Naive B cell (primary cell): ENCODE measurements around the gene UNC13D. TPM values are rescaled to one million over a fixed set of nuclear protein-coding genes. Genes with fewer than 3 reads are reported as not detected.
"Not testable (repeated sequence)": the region's sequence is repeated elsewhere in the genome, so short reads cannot be mapped to it uniquely, and the experiment has no call there.

Experiments used
- ATAC-seq, 2 donors: fragments of 150-1000 bp; cut with Tn5 transposase; 2 replicates each; pipeline ENCODE4 v1.10.0; 2021; ENCODE audit warnings: low read depth in 2 of 2, mild to moderate bottlenecking in 2 of 2, moderate library complexity in 2 of 2
- DNase-seq: peaks from one replicate; pipeline ENCODE4 v3.0.0; 2022
- H3K27ac Mint-ChIP-seq, 6 donors: one replicate each; pipeline ENCODE4 v1.8.0; 2020 to 2022; ENCODE audit warnings: mild to moderate bottlenecking in 6 of 6, mixed read lengths in 6 of 6, moderate library complexity in 5 of 6, inconsistent platforms in 2 of 6
- H3K27me3 Mint-ChIP-seq, 3 donors: one replicate each; pipeline ENCODE4 v1.8.0; 2021 to 2022; ENCODE audit warnings: mixed read lengths in 3 of 3, mild to moderate bottlenecking in 1 of 3
- H3K36me3 Mint-ChIP-seq, 2 donors: one replicate each; pipeline ENCODE4 v1.8.0; 2020 to 2022; ENCODE audit warnings: mixed read lengths in 2 of 2, inconsistent platforms in 1 of 2, mild to moderate bottlenecking in 1 of 2
- H3K4me1 Mint-ChIP-seq, 3 donors: one replicate each; pipeline ENCODE4 v1.8.0; 2020 to 2022; ENCODE audit warnings: mixed read lengths in 3 of 3, inconsistent platforms in 1 of 3, mild to moderate bottlenecking in 1 of 3, moderate library complexity in 1 of 3
- H3K4me3 Mint-ChIP-seq, 8 donors: one replicate each; pipeline ENCODE4 v1.8.0; 2020 to 2022; ENCODE audit warnings: mild to moderate bottlenecking in 8 of 8, mixed read lengths in 8 of 8, moderate library complexity in 8 of 8, inconsistent platforms in 2 of 8
- H3K9me3 Mint-ChIP-seq, 7 donors: one replicate each; pipeline ENCODE4 v1.8.0; 2020 to 2022; ENCODE audit warnings: mixed read lengths in 7 of 7, mild to moderate bottlenecking in 5 of 7, inconsistent platforms in 2 of 7, moderate library complexity in 1 of 7
- polyA plus RNA-seq, 6 donors: library from polyadenylated mRNA; unstranded; fragments of 300-500 nt; fragmentation: Illumina TruSeq; gene quantifications; one replicate each; pipeline ENCODE4 v1.2.3, GENCODE V29; 2021; ENCODE audit warnings: low read depth in 6 of 6

The UNC13D gene
- polyA plus RNA-seq, 6 donors from 2014 or later, result 11.5 to 31.5 (median 20.5) TPM

GRCh38 chr17:75778861-75779249, 65.3 kb downstream of the UNC13D start:
- H3K27ac Mint-ChIP-seq, result peak overlapping the region; percentile 86 to 100 (median 94)
- peaks cover 0 to 6% (median 2%) of the 10 kb centered on the region in 7 donors for H3K9me3 Mint-ChIP-seq
- H3K27me3 Mint-ChIP-seq, result peaks cover 0 to 5% (median 0%) of the 10 kb centered on the region in 3 donors
- peaks cover 38 to 55% (median 53%) of the 10 kb centered on the region in 3 donors for H3K4me1 Mint-ChIP-seq
- no peak for DNase-seq
- peak; percentile 11 to 13 for ATAC-seq
- peak overlapping the region; percentile 93 to 99 (median 97) for H3K4me3 Mint-ChIP-seq
- H3K36me3 Mint-ChIP-seq, result peaks cover 19 to 20% of the 10 kb centered on the region in 2 donors

- ATAC-seq, H3K9me3 Mint-ChIP-seq, H3K27me3 Mint-ChIP-seq, DNase-seq: not testable (repeated sequence)
- H3K4me3 Mint-ChIP-seq, result peak overlapping the region; percentile 93 to 99 (median 97)
- H3K36me3 Mint-ChIP-seq, result peaks cover 19 to 20% of the 10 kb centered on the region in 2 donors
- H3K4me1 Mint-ChIP-seq, result peaks cover 38 to 50% (median 49%) of the 10 kb centered on the region in 3 donors
- H3K27ac Mint-ChIP-seq, result peak overlapping the region; percentile 86 to 100 (median 94)
Observed at GRCh38 chr17:75778066-75778860, 65.9 kb downstream of the UNC13D start.

GRCh38 chr17:75777296-75777922, 66.8 kb downstream of the UNC13D start:
- Mint-ChIP-seq H3K27me3 (peaks cover 0 to 5% (median 0%) of the 10 kb centered on the region in 3 donors), H3K27ac (peak overlapping the region in 5 of 6 donors; percentile 56 to 100 (median 93)), H3K4me3 (peak overlapping the region; percentile 60 to 99 (median 95)), H3K9me3 (peaks cover 0 to 6% (median 0%) of the 10 kb centered on the region in 7 donors), H3K36me3 (peaks cover 19 to 20% of the 10 kb centered on the region in 2 donors), H3K4me1 (peaks cover 32 to 44% (median 44%) of the 10 kb centered on the region in 3 donors)
- ATAC-seq (no peak), DNase-seq (no peak)

Other genes with a start within 250 kb of the UNC13D start
- gene SMIM5, start 211.0 kb downstream of the UNC13D start, polyA plus RNA-seq, result 1 to 10 TPM in 2 of 6 donors, under 1 TPM in 2, not detected in 2; 0.24 to 1.3 (median 1.1) TPM
- gene RECQL5, start 177.2 kb downstream of the UNC13D start, polyA plus RNA-seq, result 10 to 100 TPM in 5 of 6 donors, 1 to 10 TPM in 1; 3.6 to 29.4 (median 16.3) TPM
- gene SAP30BP, start 177.1 kb downstream of the UNC13D start, polyA plus RNA-seq, result 100 to 1,000 TPM in 1 of 6 donors, 10 to 100 TPM in 5; 72.3 to 105 (median 95.6) TPM
- gene ITGB4, start 122.9 kb downstream of the UNC13D start, polyA plus RNA-seq, result 1 to 10 TPM in 2 of 6 donors, under 1 TPM in 2, not detected in 2; 0.67 to 1.6 (median 1.1) TPM
- gene GALK1, start 79.2 kb downstream of the UNC13D start, polyA plus RNA-seq, result 10 to 100 TPM in 4 of 6 donors, 1 to 10 TPM in 2; 8.3 to 21.9 (median 14.6) TPM
- gene UNK, start 59.6 kb downstream of the UNC13D start, polyA plus RNA-seq, result 10 to 100 TPM; 31.1 to 50.1 (median 37.7) TPM
- gene WBP2, start 10.9 kb upstream of the UNC13D start, polyA plus RNA-seq, result 100 to 1,000 TPM in 2 of 6 donors, 10 to 100 TPM in 4; 73.4 to 134 (median 87.6) TPM
- gene TRIM47, start 34.2 kb upstream of the UNC13D start, polyA plus RNA-seq, result 1 to 10 TPM in 3 of 6 donors, under 1 TPM in 2, not detected in 1; 0.97 to 2.2 (median 1.7) TPM
- 10 to 100 TPM; 15.4 to 33.0 (median 23.4) TPM for gene TRIM65, start 52.5 kb upstream of the UNC13D start, polyA plus RNA-seq
- 10 to 100 TPM; 47.3 to 68.8 (median 59.7) TPM for gene MRPL38, start 60.5 kb upstream of the UNC13D start, polyA plus RNA-seq
- 1 to 10 TPM; 1.5 to 5.0 (median 2.9) TPM for gene FBF1, start 96.6 kb upstream of the UNC13D start, polyA plus RNA-seq
- gene ACOX1, start 134.8 kb upstream of the UNC13D start, polyA plus RNA-seq, result 10 to 100 TPM in 3 of 6 donors, 1 to 10 TPM in 3; 6.4 to 15.5 (median 10.6) TPM
- 10 to 100 TPM; 24.4 to 62.0 (median 31.3) TPM for gene TEN1, start 134.8 kb upstream of the UNC13D start, polyA plus RNA-seq
- gene CDK3, start 156.5 kb upstream of the UNC13D start, polyA plus RNA-seq, result 1 to 10 TPM in 1 of 6 donors, under 1 TPM in 3, not detected in 2; 0.66 to 5.9 (median 0.76) TPM
- not detected for gene EVPL, start 182.9 kb upstream of the UNC13D start, polyA plus RNA-seq
- 10 to 100 TPM; 31.4 to 68.1 (median 53.0) TPM for gene SRP68, start 228.1 kb upstream of the UNC13D start, polyA plus RNA-seq
- 1 to 10 TPM in 2 of 6 donors, under 1 TPM in 3, not detected in 1; 0.31 to 2.6 (median 0.72) TPM for gene GALR2, start 230.4 kb upstream of the UNC13D start, polyA plus RNA-seq
- gene ZACN, start 234.8 kb upstream of the UNC13D start, polyA plus RNA-seq, result 1 to 10 TPM in 2 of 6 donors, under 1 TPM in 2, not detected in 2; 0.70 to 1.6 (median 1.1) TPM